NCI-H2196 (cell line): ENCODE results near the gene AQR.

Source experiments
- DNase-seq: peaks from one replicate; lab custom pipeline; 2025; ENCODE audit not compliant: unreplicated experiment; lab: John Stamatoyannopoulos, UW

The AQR gene

DNA sequence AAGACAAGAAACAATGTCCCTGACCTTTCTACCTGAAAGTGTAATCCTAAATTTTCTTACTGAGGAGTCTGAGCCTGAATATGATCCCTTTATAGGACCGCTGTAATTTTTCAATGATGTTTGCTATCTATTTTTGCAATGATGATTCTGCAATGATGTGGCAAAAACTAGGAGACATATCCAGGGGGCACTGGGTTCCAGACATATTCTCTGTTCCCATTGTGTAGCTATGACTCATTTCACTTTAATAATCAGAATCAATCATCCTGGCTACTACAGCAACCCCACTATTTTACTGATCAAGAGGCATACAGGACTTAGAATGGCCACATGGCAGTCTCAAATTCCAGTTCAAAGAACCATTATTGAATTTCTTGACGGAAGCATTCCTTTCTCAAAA lies 85.9 kb downstream of the AQR start:
- no peak for DNase-seq

- no peak for DNase-seq
Observed at GRCh38 chr15:34883042-34883441, 86.5 kb downstream of the AQR start.

DNA sequence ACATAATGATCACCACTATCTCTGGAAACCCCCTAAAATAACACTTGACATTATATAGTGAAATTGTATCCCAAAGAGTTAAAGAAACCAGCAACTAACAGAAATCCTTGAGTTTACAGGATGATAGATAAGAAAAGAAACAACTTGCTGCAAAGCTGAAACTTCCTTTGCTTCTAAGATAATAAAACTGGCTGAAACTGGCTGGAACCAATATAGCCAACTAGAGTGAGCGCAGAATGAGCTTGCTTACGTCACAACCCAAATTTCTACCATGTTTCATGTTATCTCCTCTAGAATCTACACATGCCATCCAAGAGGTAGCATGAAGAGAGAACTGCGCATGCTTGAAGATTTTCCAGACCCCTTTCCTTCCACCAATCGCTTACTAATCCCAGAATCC lies 90.4 kb downstream of the AQR start:
- DNase-seq: no peak

DNA sequence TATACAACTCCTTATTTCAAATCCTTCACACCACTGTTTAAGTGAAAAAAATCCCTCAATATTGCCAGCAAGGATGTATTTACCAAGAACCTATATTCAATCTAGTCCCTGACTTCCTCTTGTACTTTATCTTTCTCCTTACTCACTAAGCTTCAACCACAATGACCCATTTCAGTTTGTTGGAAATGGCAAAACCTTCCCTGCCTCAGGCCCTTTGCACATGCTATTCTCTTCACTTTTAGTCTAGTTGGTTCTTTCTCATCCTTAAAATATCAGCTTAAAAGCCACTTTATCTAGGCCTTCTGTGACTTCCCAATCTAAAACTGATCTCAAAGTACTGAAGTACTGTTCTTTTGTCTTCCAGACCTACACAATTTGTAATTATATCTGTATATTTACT lies 92.9 kb downstream of the AQR start:
- DNase-seq: no peak

- no peak for DNase-seq
Observed at GRCh38 chr15:34869110-34869509, 100.4 kb downstream of the AQR start.

GRCh38 chr15:34865531-34865930 lies 104.0 kb downstream of the AQR start:
- DNase-seq: no peak

DNA sequence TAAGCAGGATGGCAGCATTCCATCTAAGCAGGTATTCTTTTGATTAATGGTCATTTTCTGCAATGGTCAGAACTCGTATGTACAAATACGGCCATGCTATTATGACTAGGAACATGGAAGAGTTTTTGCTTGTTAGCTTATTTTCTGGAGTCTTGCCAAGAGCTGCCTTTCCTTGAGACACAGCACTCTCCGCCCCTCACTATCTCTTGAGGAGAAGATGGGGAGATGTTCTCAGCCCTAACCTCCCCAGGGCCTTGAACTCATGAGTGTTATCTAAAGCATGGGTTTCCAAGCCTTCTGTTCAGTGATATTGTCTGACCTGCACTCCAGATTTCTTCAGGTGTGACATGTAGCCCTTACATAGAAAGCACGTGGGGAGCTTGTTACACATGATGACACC lies 108.3 kb downstream of the AQR start:
- no peak for DNase-seq

GRCh38 chr15:34855893-34856292 lies 113.6 kb downstream of the AQR start:
- DNase-seq: no peak

DNA sequence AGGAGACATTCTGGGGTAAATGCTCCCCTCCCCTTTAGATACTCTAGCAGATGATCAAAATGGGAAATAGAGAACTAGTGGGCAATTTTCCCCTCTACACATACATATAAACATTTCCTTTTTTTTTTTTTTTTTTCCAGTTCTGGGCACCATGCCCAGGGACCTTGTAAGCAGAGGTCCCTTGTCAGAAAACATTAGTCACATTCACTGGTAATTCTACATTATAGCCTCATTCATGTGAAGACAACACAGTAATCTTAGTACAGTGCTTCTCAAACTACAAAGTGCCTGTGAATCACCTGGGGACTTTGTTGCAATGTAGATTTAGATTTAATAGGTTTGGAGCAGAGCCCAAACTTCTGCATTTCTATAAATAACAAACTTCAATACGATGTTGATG lies 114.1 kb downstream of the AQR start:
- DNase-seq: peak; percentile 1

- DNase-seq: no peak
Observed at GRCh38 chr15:34854232-34854631, 115.3 kb downstream of the AQR start.

GRCh38 chr15:34853001-34853758 lies 116.4 kb downstream of the AQR start:
- peak; percentile 35 for DNase-seq

DNA sequence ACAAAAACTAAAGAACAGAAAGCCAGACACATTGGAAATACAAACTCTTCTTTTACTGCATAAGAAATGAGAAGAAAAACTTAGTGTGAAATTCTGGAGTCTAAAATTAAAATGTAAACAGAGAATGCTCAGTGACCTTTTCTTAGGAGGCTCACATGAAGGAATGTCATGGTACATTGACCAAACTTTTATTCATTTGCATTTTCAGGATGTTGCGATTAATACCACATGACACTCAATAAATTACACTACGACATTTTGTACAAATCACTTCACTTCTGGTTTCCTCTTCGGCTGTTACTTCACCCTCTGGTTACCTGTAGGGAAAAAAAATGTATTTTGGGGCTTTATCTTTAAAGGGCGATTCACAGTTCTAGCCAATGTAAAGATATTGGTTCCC lies 117.8 kb downstream of the AQR start:
- DNase-seq: no peak

GRCh38 chr15:34851007-34851406 lies 118.5 kb downstream of the AQR start:
- no peak for DNase-seq

DNA sequence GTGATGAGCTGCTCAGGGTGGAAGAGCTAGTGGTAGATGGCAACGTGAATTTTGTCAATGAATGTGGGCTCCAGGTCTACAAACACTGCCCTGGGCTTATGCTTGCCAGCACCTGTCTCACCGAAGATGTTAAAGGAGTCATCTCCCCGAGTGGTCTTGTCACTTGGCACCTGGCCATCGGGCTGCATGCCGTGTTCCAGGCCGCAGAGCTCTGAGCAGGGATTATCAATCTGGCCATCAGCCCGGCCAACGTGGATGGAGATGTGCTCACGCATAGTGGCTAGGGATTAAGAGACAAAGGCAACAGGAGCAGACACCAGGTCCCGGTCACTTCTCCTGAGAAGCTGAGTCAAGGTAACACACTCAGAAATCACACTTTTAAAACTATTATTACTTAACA lies 119.4 kb downstream of the AQR start:
- peak; percentile 0 for DNase-seq

- no peak for DNase-seq
Observed at GRCh38 chr15:34849364-34849959, 120.1 kb downstream of the AQR start.

DNA sequence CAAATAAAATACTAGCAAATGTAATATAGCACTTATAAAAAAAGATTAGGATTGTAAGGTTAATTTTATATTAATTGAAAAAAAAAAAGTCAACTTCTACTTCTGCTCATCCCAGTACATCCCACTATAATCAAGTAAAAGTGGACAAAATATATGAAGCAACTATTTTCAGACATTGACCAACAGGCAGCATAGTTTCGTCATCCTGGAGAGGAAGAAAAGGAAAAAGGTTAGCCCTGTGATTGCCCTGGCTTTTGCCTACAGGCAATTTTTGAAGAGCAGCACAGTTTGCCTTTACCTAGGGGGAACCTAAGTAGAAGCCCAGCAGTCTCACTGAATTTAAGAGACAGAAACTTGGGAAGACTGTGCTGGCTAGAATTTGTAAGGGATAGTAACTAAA lies 121.9 kb downstream of the AQR start:
- no peak for DNase-seq

DNA sequence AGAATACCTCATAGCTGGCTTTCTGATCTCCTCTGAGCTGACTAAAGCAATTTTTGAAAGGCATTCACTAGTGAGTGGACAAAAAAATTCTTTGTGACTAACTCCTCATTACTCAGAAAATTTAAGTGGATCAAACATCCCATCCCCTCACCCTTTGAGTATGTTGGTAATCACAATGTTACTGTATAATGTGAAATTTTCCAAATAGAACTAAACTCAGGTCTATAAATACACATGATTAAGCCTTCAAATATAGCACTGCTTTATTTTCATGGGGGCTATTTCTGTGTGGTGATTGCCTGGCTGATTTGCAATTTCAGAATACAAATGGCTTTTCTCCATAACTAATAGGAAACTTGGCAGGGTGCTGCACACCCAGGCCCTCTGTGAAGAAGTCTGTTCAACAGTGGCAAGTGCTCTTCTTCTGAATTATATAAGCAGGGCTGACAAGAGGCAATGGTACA lies 128.2 kb downstream of the AQR start:
- no peak for DNase-seq

DNA sequence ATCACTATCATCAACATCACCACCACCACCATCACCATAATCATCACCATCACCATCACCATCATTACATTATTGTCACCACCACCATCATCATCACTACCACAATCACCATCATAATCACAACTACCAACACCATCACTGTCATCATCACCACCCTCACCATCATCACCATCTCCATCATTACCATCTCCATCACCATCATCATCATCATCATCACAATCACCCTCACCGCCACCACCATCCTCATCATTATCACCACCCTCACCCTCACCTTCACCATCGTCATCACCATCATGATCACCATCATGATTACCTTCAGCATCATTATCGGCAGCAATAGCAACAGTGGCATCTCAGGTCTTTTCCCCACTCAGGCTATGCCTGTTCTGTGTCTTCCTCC lies 131.3 kb downstream of the AQR start:
- no peak for DNase-seq

GRCh38 chr15:34837246-34838016 lies 132.1 kb downstream of the AQR start:
- DNase-seq: peak; percentile 21

- DNase-seq: no peak
Observed at GRCh38 chr15:34828145-34828911, 141.2 kb downstream of the AQR start.

- no peak for DNase-seq
Observed at GRCh38 chr15:34821831-34822230, 147.7 kb downstream of the AQR start.
